ENCODE data around the gene PRR12. TPM values are rescaled to one million over a fixed set of nuclear protein-coding genes. Genes with fewer than 3 reads are reported as not detected.

The PRR12 gene
- total RNA-seq, 1 experiment from 2014 or later, result 40.4 TPM

GRCh38 chr19:49663224-49663623, 72.2 kb downstream of the PRR12 start:
- H3K36me3 ChIP-seq (ENCODE audit: low read depth), result peaks cover 14% of the 10 kb centered on the region
- POLR2A ChIA-PET (ENCODE audit: unreplicated experiment), result interaction anchor here (0.7 kb wide), 1 partner anchor 22 kb away, joined by 12 read pairs; no protein-coding TSS in a partner anchor

GRCh38 chr19:49664171-49665035, 73.4 kb downstream of the PRR12 start:
- H3K36me3 ChIP-seq (ENCODE audit: low read depth), result peaks cover 14% of the 10 kb centered on the region
- peaks cover 21% of the 10 kb centered on the region for H3K4me1 ChIP-seq (replicated peaks; ENCODE audit: insufficient read depth)
- peaks cover 54% of the 10 kb centered on the region for H3F3A ChIP-seq (ENCODE audit: insufficient read depth, low read depth)

More at GRCh38 chr19:49663224-49663623, 72.2 kb downstream of the PRR12 start:
- Histone ChIP-seq H3K79me2 (ENCODE audit: low read depth) (peaks cover 44% of the 10 kb centered on the region), H3F3A (ENCODE audit: insufficient read depth, low read depth) (peaks cover 64% of the 10 kb centered on the region), H3K9me3 (ENCODE audit: insufficient read depth, low read depth) (no peaks in the 10 kb centered on the region), H3K4me2 (peak overlapping the region; percentile 99), H3K27me3 (ENCODE audit: insufficient read depth, low read depth) (no peaks in the 10 kb centered on the region), H4K20me1 (ENCODE audit: insufficient read depth) (peaks cover 36% of the 10 kb centered on the region), H3K9me2 (ENCODE audit: insufficient read depth) (no peaks in the 10 kb centered on the region), H3K4me3 (no peak overlapping the region), H3K27ac (no peak overlapping the region), H3K4me1 (replicated peaks; ENCODE audit: insufficient read depth) (peaks cover 21% of the 10 kb centered on the region), H2AFZ (no peak overlapping the region)
- BruUV-seq (replicated peaks), result no TSS peak
- no peak for TF ChIP-seq CTCF (conservative IDR thresholded peaks at IDR 0.05)
- CTCF ChIA-PET, result no interaction called here
- no peak for DNase-seq
- intact Hi-C loops (cut with micrococcal nuclease; ENCODE audit: unreplicated experiment), result no loop called here

GRCh38 chr19:49665036-49665350, 74.0 kb downstream of the PRR12 start:
- peaks cover 48% of the 10 kb centered on the region for H3F3A ChIP-seq (ENCODE audit: insufficient read depth, low read depth)
- CTCF ChIA-PET, result interaction anchor here (0.7 kb wide), 1 partner anchor 24 kb away, joined by 13 read pairs; no protein-coding TSS in a partner anchor
- H4K20me1 ChIP-seq (ENCODE audit: insufficient read depth), result peaks cover 26% of the 10 kb centered on the region
- H3K9me2 ChIP-seq (ENCODE audit: insufficient read depth), result no peaks in the 10 kb centered on the region
- POLR2A ChIA-PET (ENCODE audit: unreplicated experiment), result interaction anchor here (0.5 to 1.9 kb wide), 5 partner anchors 11 to 567 kb away, joined by 3 to 25 read pairs (median 14); partner anchors contain the start of genes AP2A1, RRAS and SCAF1
- BruUV-seq (replicated peaks), result no TSS peak
- H3K36me3 ChIP-seq (ENCODE audit: low read depth), result peaks cover 14% of the 10 kb centered on the region
- H3K27me3 ChIP-seq (ENCODE audit: insufficient read depth, low read depth), result no peaks in the 10 kb centered on the region
- H2AFZ ChIP-seq, result peak overlapping the region; percentile 90
- intact Hi-C loops (cut with micrococcal nuclease; ENCODE audit: unreplicated experiment), result loop anchor here (2.0 kb wide), 1 partner anchor 72 kb away; no protein-coding TSS in a partner anchor
- peak overlapping the region; percentile 95 for H3K4me3 ChIP-seq
- peak overlapping the region; percentile 99 for H3K4me2 ChIP-seq
- no peak for DNase-seq
- H3K9me3 ChIP-seq (ENCODE audit: insufficient read depth, low read depth), result no peaks in the 10 kb centered on the region
- peak overlapping the region; percentile 67 for H3K27ac ChIP-seq
- peaks cover 44% of the 10 kb centered on the region for H3K79me2 ChIP-seq (ENCODE audit: low read depth)
- peaks cover 21% of the 10 kb centered on the region for H3K4me1 ChIP-seq (replicated peaks; ENCODE audit: insufficient read depth)
- no peak for TF ChIP-seq EZH2 (IDR thresholded peaks at IDR 0.05; ENCODE audit: low read depth)
- no peak for TF ChIP-seq CTCF (conservative IDR thresholded peaks at IDR 0.05)

More at GRCh38 chr19:49664171-49665035, 73.4 kb downstream of the PRR12 start:
- peak; percentile 94 for DNase-seq
- intact Hi-C loops (cut with micrococcal nuclease; ENCODE audit: unreplicated experiment), result loop anchor here (1.0 to 2.0 kb wide), 2 partner anchors 22 to 72 kb away; partner anchors contain the start of gene SCAF1
- Histone ChIP-seq H3K9me3 (ENCODE audit: insufficient read depth, low read depth) (no peaks in the 10 kb centered on the region), H2AFZ (peak overlapping the region; percentile 90; the same call in 1 of the 2 replicates), H3K27ac (peak overlapping the region; percentile 67), H3K9me2 (ENCODE audit: insufficient read depth) (no peaks in the 10 kb centered on the region), H3K79me2 (ENCODE audit: low read depth) (peaks cover 44% of the 10 kb centered on the region), H3K4me2 (peak overlapping the region; percentile 99), H3K4me3 (peak overlapping the region; percentile 95), H4K20me1 (ENCODE audit: insufficient read depth) (peaks cover 30% of the 10 kb centered on the region), H3K27me3 (ENCODE audit: insufficient read depth, low read depth) (no peaks in the 10 kb centered on the region)
- ChIA-PET CTCF (interaction anchor here (0.5 to 0.7 kb wide), 2 partner anchors 24 to 119 kb away, joined by 6 to 13 read pairs; no protein-coding TSS in a partner anchor), POLR2A (ENCODE audit: unreplicated experiment) (interaction anchor here (0.5 to 1.9 kb wide), 10 partner anchors 11 to 567 kb away, joined by 3 to 25 read pairs (median 7); partner anchors contain the start of genes AP2A1, RRAS and SCAF1)
- BruUV-seq (replicated peaks), result no TSS peak
- TF ChIP-seq CTCF (conservative IDR thresholded peaks at IDR 0.05), result no peak
- TF ChIP-seq EZH2 (IDR thresholded peaks at IDR 0.05; ENCODE audit: low read depth), result no peak

All from PC-9 (cell line).